Inflammatory macrophage treated with lipopolysaccharide for 4 hours (primary cell): Measurements from ENCODE around the gene TNN.
"Not testable (repeated sequence)": the region's sequence is repeated elsewhere in the genome, so short reads cannot be mapped to it uniquely, and the experiment has no call there.

Source experiments
- DNase-seq: peaks from one replicate; pipeline ENCODE4 v3.0.0-alpha.2; 2020

The TNN gene

GRCh38 chr1:175071276-175071943 lies 3.8 kb downstream of the TNN start:
- DNase-seq: no peak

- peak; percentile 68 for DNase-seq
Measured at GRCh38 chr1:175072099-175072951, 4.7 kb downstream of the TNN start.

GRCh38 chr1:175073061-175073460 lies 5.4 kb downstream of the TNN start:
- DNase-seq: peak; percentile 74

GRCh38 chr1:175073633-175074032 lies 6.0 kb downstream of the TNN start:
- no peak for DNase-seq

- no peak for DNase-seq
Measured at GRCh38 chr1:175075572-175076568, 8.2 kb downstream of the TNN start.

- no peak for DNase-seq
Measured at GRCh38 chr1:175077356-175078030, 9.9 kb downstream of the TNN start.

- DNase-seq: no peak
Measured at GRCh38 chr1:175078629-175079028, 11.0 kb downstream of the TNN start.

- no peak for DNase-seq
Measured at GRCh38 chr1:175079338-175079737, 11.7 kb downstream of the TNN start.

GRCh38 chr1:175080030-175080429 lies 12.4 kb downstream of the TNN start:
- DNase-seq: no peak

- DNase-seq: no peak
Measured at GRCh38 chr1:175081983-175082382, 14.3 kb downstream of the TNN start.

GRCh38 chr1:175088525-175088951 lies 20.9 kb downstream of the TNN start:
- DNase-seq: no peak

- no peak for DNase-seq
Measured at GRCh38 chr1:175089136-175089718, 21.6 kb downstream of the TNN start.

- no peak for DNase-seq
Measured at GRCh38 chr1:175090780-175091179, 23.1 kb downstream of the TNN start.

- DNase-seq: no peak
Measured at GRCh38 chr1:175094626-175095025, 27.0 kb downstream of the TNN start.

GRCh38 chr1:175095069-175095468 lies 27.4 kb downstream of the TNN start:
- no peak for DNase-seq

- DNase-seq: no peak
Measured at GRCh38 chr1:175095978-175096607, 28.5 kb downstream of the TNN start.

GRCh38 chr1:175097361-175097760 lies 29.7 kb downstream of the TNN start:
- DNase-seq: no peak

- DNase-seq: no peak
Measured at GRCh38 chr1:175099916-175100315, 32.3 kb downstream of the TNN start.

- DNase-seq: not testable (repeated sequence)
Measured at GRCh38 chr1:175102166-175102565, 34.5 kb downstream of the TNN start.

- not testable (repeated sequence) for DNase-seq
Measured at GRCh38 chr1:175106536-175106935, 38.9 kb downstream of the TNN start.

- not testable (repeated sequence) for DNase-seq
Measured at GRCh38 chr1:175108331-175108820, 40.7 kb downstream of the TNN start.
